ENCODE measurements around the gene LRAT.

Gene LRAT

GRCh38 chr4:154743683-154744340, at the start of gene LRAT:
TSS of gene LRAT (plus strand) at chr4:154744000. CDS start at chr4:154744327, 327 bp downstream.
- Histone ChIP-seq H3K4me1 (ENCODE audit: insufficient read depth, low read length, severe bottlenecking) (no peaks in the 10 kb centered on the region), H3K27ac (ENCODE audit: low read depth, low read length, poor library complexity, severe bottlenecking) (no peak within 1 kb of the TSS), H3K9me3 (ENCODE audit: low read length) (no peaks in the 10 kb centered on the region), H3K9ac (ENCODE audit: low read length) (no peak within 1 kb of the TSS), H3F3A (ENCODE audit: insufficient read depth, low read length) (no peaks in the 10 kb centered on the region), H3K79me2 (ENCODE audit: insufficient read depth, low read length) (no peaks in the 10 kb centered on the region), H3K36me3 (ENCODE audit: insufficient read depth, low read length) (no peaks in the 10 kb centered on the region), H3K4me3 (ENCODE audit: low read depth, low read length, poor library complexity, severe bottlenecking) (no peak within 1 kb of the TSS), H3K27me3 (ENCODE audit: insufficient read depth, low read length) (no peaks in the 10 kb centered on the region), H3K9me2 (ENCODE audit: low read depth, low read length) (no peaks in the 10 kb centered on the region), H3K4me2 (ENCODE audit: low read length) (no peak within 1 kb of the TSS), H2AFZ (ENCODE audit: low read length) (no peak within 1 kb of the TSS), H4K20me1 (ENCODE audit: insufficient read depth, low read length) (no peaks in the 10 kb centered on the region)
- TF ChIP-seq EZH2 (IDR thresholded peaks at IDR 0.05; ENCODE audit: borderline replicate concordance, low read length): no peak
- no peak for TF ChIP-seq CTCF (IDR thresholded peaks at IDR 0.05; ENCODE audit: low read length)

- no peaks in the 10 kb centered on the region for H3K9me3 ChIP-seq (ENCODE audit: low read length)
- no peak overlapping the region for H3K9ac ChIP-seq (ENCODE audit: low read length)
- H3K4me2 ChIP-seq (ENCODE audit: low read length): no peak overlapping the region
- no peaks in the 10 kb centered on the region for H3K9me2 ChIP-seq (ENCODE audit: low read depth, low read length)
- no peaks in the 10 kb centered on the region for H3K4me1 ChIP-seq (ENCODE audit: insufficient read depth, low read length, severe bottlenecking)
- no peak overlapping the region for H3K4me3 ChIP-seq (ENCODE audit: low read depth, low read length, poor library complexity, severe bottlenecking)
- TF ChIP-seq EZH2 (IDR thresholded peaks at IDR 0.05; ENCODE audit: borderline replicate concordance, low read length): no peak
- no peak for TF ChIP-seq CTCF (IDR thresholded peaks at IDR 0.05; ENCODE audit: low read length)
- H3K27ac ChIP-seq (ENCODE audit: low read depth, low read length, poor library complexity, severe bottlenecking): no peak overlapping the region
- H2AFZ ChIP-seq (ENCODE audit: low read length): no peak overlapping the region
- no peaks in the 10 kb centered on the region for H3K36me3 ChIP-seq (ENCODE audit: insufficient read depth, low read length)
- no peaks in the 10 kb centered on the region for H3F3A ChIP-seq (ENCODE audit: insufficient read depth, low read length)
- no peaks in the 10 kb centered on the region for H4K20me1 ChIP-seq (ENCODE audit: insufficient read depth, low read length)
- H3K79me2 ChIP-seq (ENCODE audit: insufficient read depth, low read length): no peaks in the 10 kb centered on the region
- no peaks in the 10 kb centered on the region for H3K27me3 ChIP-seq (ENCODE audit: insufficient read depth, low read length)
These were observed 35.9 kb upstream of the LRAT start for GRCh38 chr4:154707877-154708276.

- no peaks in the 10 kb centered on the region for H3K9me2 ChIP-seq (ENCODE audit: low read depth, low read length)
- no peaks in the 10 kb centered on the region for H3K9me3 ChIP-seq (ENCODE audit: low read length)
- no peak overlapping the region for H2AFZ ChIP-seq (ENCODE audit: low read length)
- H3K4me2 ChIP-seq (ENCODE audit: low read length): no peak overlapping the region
- no peak overlapping the region for H3K4me3 ChIP-seq (ENCODE audit: low read depth, low read length, poor library complexity, severe bottlenecking)
- TF ChIP-seq CTCF (IDR thresholded peaks at IDR 0.05; ENCODE audit: low read length) (no peak), EZH2 (IDR thresholded peaks at IDR 0.05; ENCODE audit: borderline replicate concordance, low read length) (no peak)
- H3K27ac ChIP-seq (ENCODE audit: low read depth, low read length, poor library complexity, severe bottlenecking): no peak overlapping the region
- H3K27me3 ChIP-seq (ENCODE audit: insufficient read depth, low read length): no peaks in the 10 kb centered on the region
- H4K20me1 ChIP-seq (ENCODE audit: insufficient read depth, low read length): no peaks in the 10 kb centered on the region
- no peaks in the 10 kb centered on the region for H3K36me3 ChIP-seq (ENCODE audit: insufficient read depth, low read length)
- no peak overlapping the region for H3K9ac ChIP-seq (ENCODE audit: low read length)
- H3K79me2 ChIP-seq (ENCODE audit: insufficient read depth, low read length): no peaks in the 10 kb centered on the region
- H3F3A ChIP-seq (ENCODE audit: insufficient read depth, low read length): no peaks in the 10 kb centered on the region
- no peaks in the 10 kb centered on the region for H3K4me1 ChIP-seq (ENCODE audit: insufficient read depth, low read length, severe bottlenecking)
These were observed 34.2 kb upstream of the LRAT start for GRCh38 chr4:154709550-154709949.

Measured in OCI-LY1 (cell line).